HUES64 (cell line): ENCODE data around the gene AMBP. TPM values are rescaled to one million over a fixed set of nuclear protein-coding genes. Genes with fewer than 3 reads are reported as not detected.

Experiments
- H3K27ac ChIP-seq: 2 replicates; pipeline ENCODE4 v1.7.0; 2013; ENCODE audit warnings: low read depth, low read length, inconsistent platforms
- H3K27me3 ChIP-seq: 2 replicates; pipeline ENCODE4 v1.6.1; 2013; ENCODE audit warnings: mild to moderate bottlenecking, low read length; ENCODE audit not compliant: insufficient read depth
- H3K36me3 ChIP-seq: 2 replicates; pipeline ENCODE4 v1.6.1; 2013; ENCODE audit warnings: mild to moderate bottlenecking, low read length; ENCODE audit not compliant: insufficient read depth
- H3K4me1 ChIP-seq: 2 replicates; pipeline ENCODE4 v1.6.1; 2013; ENCODE audit warnings: mild to moderate bottlenecking, low read length, moderate library complexity; ENCODE audit not compliant: insufficient read depth
- H3K4me3 ChIP-seq: 2 replicates; pipeline ENCODE4 v1.5.1; 2013; ENCODE audit warnings: mild to moderate bottlenecking, low read length, moderate library complexity
- H3K9ac ChIP-seq: 2 replicates; pipeline ENCODE4 v1.6.1; 2013; ENCODE audit warnings: mild to moderate bottlenecking, low read depth, low read length
- H3K9me3 ChIP-seq: 2 replicates; pipeline ENCODE4 v1.6.1; 2013; ENCODE audit warnings: low read depth, low read length; ENCODE audit not compliant: insufficient read depth
- WGBS: fragments of 150-250, 120-280 bp; methylation state at CpG from one replicate; pipeline ENCODE4 v1.1.7; 2013; ENCODE audit warnings: missing lambda C conversion rate; 5-methylcytosine and 5-hydroxymethylcytosine counted together
- polyA plus RNA-seq, 2 experiments: library from polyadenylated mRNA; stranded (reverse); fragments of 50-300 nt; gene quantifications; one replicate each; pipeline ENCODE4 v1.2.3, GENCODE V29; 2013

AMBP gene
- polyA plus RNA-seq (2013, experiment 1 of 2) = 2.2 TPM
- 2.5 TPM for polyA plus RNA-seq (2013, experiment 2 of 2)

DNA sequence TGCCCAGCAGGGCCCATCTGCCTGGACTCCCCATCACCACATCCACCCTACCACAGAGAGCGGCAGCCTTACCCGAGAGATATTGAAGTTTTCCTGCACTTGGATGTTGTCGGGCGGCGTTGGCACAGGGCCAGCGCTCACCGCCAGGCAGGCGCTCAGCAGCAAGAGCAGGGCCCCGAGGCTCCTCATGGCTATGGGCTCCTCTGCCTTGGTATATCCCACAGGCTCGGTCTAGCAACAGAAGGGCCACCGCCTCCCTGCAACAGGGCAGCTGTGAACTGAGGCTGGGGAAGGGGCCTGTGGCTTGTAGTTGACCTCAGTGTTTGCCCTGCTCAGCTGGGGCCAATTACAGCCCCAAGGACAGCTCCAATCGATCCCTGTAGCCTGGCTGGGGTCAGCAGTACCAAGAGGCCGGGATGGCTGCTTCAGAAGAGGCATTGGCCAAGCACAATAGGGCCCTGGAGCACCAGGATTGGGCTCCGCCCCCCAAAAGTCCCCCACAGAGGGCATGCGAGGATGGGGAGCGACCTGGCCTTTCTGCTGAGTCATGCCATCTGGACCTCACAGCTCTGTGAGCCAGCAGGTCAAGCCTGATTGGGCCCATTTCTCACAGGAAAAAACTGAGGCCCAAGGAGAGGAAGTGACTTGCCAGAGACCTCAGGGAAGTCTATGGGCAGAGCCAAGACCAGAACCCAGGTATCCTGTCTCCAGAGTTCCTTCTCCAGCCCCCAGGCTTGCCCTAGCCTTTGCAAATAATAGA is at the start of gene AMBP:
TSS of gene AMBP (minus strand) at position 280 of the 760 bp plus-strand sequence. CDS start at position 189, 91 bp downstream.
- 88% methylated on average over 16 of the region's 16 CpGs for WGBS
- H3K9ac ChIP-seq = no peak within 1 kb of the TSS
- no peaks in the 10 kb centered on the region for H3K27me3 ChIP-seq
- H3K9me3 ChIP-seq = no peaks in the 10 kb centered on the region
- no peak within 1 kb of the TSS for H3K27ac ChIP-seq
- H3K36me3 ChIP-seq = no peaks in the 10 kb centered on the region
- no peaks in the 10 kb centered on the region for H3K4me1 ChIP-seq
- H3K4me3 ChIP-seq = no peak within 1 kb of the TSS

DNA sequence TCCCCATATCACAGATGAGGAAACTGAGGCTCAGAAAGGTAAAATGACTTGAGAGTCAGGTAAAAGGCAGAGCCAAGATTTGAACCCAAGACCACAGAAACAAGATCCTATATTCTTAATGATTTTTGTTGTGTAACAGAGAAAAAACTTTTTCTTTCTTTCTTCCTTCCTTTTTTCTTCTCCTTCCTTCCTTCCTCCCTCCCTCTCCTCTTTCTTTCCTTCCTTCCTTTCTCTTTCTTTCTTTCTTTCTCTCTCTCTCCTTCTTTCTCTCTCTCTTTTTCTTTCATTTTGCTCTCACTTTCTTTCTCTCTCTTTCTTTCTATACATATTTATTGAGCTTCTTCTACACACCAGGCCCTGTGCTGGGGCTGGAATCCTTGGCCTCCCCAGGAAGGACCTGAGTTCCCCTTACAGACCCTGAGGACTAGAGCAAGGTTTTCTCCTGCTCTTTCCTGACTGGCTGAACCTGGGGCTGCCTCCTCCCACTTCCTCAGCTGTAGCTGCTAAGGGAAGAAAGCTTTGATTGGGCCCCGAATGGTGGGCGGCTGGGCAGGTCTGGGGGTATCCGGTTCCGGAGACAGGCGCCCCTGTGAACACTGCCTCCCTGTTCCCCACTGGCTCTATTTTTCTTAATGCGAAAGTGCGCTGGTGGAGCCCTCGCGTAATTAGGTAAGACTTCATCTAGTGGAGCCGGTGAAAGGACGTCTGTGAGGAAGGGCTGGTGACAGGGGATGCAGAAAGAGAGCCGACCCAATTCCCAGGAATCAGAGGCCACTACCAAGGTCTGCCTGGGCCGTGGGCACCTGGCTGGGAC is 48.4 kb upstream of the AMBP start:
- no peaks in the 10 kb centered on the region for H3K36me3 ChIP-seq
- no peaks in the 10 kb centered on the region for H3K9me3 ChIP-seq
- H3K9ac ChIP-seq = no peak overlapping the region
- WGBS = 89% methylated on average over 13 of the region's 13 CpGs
- H3K4me1 ChIP-seq = no peaks in the 10 kb centered on the region
- H3K27me3 ChIP-seq = no peaks in the 10 kb centered on the region
- H3K27ac ChIP-seq = no peak overlapping the region
- H3K4me3 ChIP-seq = no peak overlapping the region

DNA sequence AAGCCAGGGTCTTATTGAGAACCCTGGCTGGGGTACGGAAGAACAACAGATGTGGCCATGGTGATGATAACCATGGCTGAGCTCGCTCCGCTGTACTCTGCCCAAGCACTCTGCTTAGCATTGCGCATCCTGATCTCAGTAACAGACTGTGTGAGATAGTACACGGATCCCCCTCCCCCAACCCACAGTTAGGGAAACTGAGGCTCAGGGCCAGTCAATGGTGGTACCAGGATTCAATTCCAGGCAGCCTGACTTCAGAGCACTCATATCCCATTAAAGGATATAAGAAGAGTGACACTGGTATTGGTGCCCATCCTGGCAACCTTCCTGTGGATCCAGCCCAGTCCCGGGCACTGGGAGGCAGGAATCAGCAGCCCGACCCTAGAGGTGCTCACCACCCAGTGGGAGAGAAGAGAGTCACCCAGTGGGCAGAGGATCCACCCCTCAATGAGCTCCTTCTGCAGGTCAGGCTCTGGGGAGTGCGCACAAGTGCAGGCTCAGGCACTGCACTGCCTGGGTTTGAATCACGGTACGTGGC is 47.4 kb upstream of the AMBP start:
- no peak overlapping the region for H3K27ac ChIP-seq
- no peak overlapping the region for H3K4me3 ChIP-seq
- no peaks in the 10 kb centered on the region for H3K4me1 ChIP-seq
- no peaks in the 10 kb centered on the region for H3K9me3 ChIP-seq
- no peak overlapping the region for H3K9ac ChIP-seq
- no peaks in the 10 kb centered on the region for H3K36me3 ChIP-seq
- WGBS = 87% methylated on average over 10 of the region's 10 CpGs
- no peaks in the 10 kb centered on the region for H3K27me3 ChIP-seq

DNA sequence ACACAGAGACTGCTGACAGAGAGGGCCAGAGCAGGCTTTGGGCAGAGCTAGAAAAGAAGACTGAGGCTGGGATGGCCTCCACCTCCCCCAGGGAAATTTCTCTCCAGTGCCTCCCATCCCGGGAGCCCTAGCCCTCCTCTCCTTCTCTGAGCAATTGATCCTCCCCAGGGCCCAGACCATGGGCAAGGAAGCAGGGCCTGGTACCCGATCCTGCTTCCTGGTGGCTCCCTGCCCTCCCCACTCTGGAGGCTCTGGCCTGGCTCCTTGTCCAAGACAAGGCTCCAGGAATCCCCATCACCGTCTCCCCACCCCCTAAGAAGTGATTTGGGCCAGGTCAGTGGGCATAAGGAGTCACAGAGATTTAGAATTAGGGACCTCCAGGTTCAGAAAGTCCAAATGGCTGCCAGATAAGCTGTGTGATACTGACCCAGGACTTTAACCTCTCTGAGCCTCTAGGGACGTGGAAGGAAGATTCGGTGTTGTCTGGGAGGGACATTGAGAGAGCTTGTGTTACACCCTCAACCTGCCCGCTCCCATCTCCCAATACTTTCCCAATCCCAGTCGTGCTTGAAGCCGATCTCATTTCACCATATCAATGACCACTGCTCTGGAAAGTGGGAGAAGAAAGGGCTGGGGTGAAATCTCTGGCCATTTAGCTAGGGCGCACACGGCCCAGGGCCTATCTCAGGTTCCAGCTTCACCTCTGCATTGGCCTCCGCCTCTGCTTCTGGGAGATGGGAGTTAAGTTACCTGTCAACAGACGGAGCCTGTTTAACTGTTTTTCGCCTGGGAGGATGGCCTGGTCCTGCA is 46.8 kb upstream of the AMBP start:
- WGBS = 85% methylated on average over 11 of the region's 13 CpGs
- Histone ChIP-seq H3K9ac (no peak overlapping the region), H3K4me1 (no peaks in the 10 kb centered on the region), H3K27ac (no peak overlapping the region), H3K27me3 (no peaks in the 10 kb centered on the region), H3K9me3 (no peaks in the 10 kb centered on the region), H3K4me3 (no peak overlapping the region), H3K36me3 (no peaks in the 10 kb centered on the region)

DNA sequence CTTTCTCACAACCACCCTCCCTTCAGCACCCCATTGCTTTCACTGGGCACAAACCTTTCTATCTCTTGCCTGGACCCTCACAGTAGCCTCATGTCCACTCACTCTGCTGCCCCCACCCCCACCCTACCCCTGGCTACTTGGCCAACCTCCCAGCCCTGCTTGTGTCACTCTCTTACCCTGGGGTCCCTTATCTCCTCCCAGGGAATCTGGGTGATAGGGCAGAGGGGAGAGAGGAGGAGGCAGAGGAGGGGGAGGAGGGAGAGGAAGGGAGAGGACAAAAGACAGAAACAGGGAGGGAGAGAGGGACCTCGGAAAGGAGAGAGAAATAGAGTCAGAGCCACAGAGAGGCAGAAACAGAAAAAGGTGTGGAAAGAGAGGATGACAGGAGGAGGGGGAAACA is 46.0 kb upstream of the AMBP start:
- Histone ChIP-seq H3K4me3 (no peak overlapping the region), H3K27me3 (no peaks in the 10 kb centered on the region), H3K4me1 (no peaks in the 10 kb centered on the region), H3K36me3 (no peaks in the 10 kb centered on the region), H3K9ac (no peak overlapping the region), H3K9me3 (no peaks in the 10 kb centered on the region), H3K27ac (no peak overlapping the region)
- 58% methylated on average over 1 of the region's 1 CpG for WGBS

DNA sequence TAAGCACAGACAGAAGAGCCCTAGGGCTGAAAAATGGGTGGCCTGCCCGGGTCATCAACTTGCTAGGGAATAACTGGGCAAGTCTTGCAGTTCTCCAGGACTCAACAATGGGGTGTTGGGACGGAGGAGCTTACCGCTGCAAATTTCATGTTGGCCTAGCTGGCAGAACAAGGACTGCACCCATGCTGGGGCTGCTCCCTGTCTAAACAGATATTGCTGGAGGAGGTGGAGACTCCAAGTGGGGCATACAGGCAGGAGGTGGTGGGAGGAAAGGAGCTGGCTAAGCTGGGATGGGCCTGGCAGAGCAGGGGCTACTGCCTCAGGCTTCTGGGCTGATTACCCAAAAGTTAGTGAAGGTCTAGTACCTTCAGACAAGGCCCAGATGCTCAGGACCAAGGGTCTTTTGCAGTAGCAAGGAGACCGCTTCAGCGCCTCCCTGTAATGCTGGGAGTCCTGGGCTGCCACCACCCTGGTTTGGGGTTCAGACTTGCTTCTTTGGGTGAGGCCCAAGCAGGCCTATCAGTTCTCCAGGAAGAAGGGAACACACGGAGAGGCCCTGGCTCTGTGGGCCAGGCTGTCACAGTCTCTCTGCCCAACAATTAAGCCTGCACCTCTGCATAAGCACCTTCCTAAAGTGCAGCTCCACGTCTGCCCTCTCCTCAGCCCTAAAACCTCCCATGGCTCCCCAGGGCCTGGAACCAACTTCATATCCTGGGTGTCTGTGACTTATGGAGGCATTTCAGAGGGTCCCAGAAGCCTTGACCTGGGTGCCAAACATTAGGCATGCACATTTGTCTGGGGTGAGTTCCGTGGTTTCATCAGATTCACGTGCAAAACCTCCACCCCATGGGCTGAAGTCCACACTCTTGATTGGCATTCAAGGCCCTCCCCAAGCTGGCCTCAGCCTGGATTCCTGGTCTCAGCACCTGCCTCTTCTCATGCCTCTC is 45.2 kb upstream of the AMBP start:
- 87% methylated on average over 9 of the region's 9 CpGs for WGBS
- H3K9me3 ChIP-seq = no peaks in the 10 kb centered on the region
- H3K27me3 ChIP-seq = no peaks in the 10 kb centered on the region
- no peak overlapping the region for H3K4me3 ChIP-seq
- no peak overlapping the region for H3K9ac ChIP-seq
- H3K36me3 ChIP-seq = no peaks in the 10 kb centered on the region
- H3K4me1 ChIP-seq = 0 out of 2 replicates have a peak, but pooled peaks cover 2% of the 10 kb centered on the region
- H3K27ac ChIP-seq = no peak overlapping the region

DNA sequence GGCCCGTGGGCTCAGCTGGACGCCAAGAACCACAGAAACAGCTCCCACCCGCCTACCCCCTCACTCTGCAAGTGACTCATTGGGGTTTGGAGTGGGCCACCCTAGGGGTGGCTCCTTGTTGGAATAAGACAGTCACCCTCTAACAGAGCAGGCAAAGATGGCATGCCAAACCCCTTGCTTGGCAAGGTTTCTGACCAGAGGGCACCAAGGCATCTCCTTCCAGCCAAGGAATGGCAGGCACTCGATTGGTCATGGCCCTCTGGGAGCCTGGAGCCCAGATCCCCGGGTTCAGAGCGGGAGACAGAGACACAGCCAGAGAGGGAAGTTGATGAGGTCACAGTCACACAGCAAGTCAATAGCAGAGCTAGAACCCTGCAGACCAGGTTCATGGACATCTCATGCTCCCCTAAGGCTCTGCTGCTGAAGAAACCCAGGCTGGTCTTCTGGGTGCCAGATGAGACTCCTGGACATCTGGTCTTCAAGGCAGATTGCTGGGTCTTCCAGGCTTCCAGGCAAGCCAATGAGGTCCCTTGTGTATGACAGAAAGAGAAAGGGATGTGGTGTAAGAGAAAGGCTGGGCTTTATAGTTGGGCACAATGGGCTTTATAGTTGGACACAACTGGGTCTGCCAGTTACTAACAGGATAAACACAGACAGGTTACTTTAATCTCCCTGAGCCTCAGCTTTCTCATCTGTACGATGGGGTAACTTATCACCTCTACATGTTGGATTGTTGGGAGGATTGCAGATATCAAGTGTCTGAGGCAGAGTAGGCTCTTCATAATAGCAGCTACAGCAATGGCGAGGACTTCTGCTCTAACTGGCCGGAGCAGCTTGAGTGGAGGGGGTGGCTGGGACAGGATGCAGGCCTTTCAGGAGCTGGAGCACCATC is 44.3 kb upstream of the AMBP start:
- 84% methylated on average over 9 of the region's 9 CpGs for WGBS
- no peaks in the 10 kb centered on the region for H3K9me3 ChIP-seq
- no peak overlapping the region for H3K9ac ChIP-seq
- no peaks in the 10 kb centered on the region for H3K36me3 ChIP-seq
- H3K4me3 ChIP-seq = no peak overlapping the region
- H3K27me3 ChIP-seq = no peaks in the 10 kb centered on the region
- H3K27ac ChIP-seq = no peak overlapping the region
- H3K4me1 ChIP-seq = 0 out of 2 replicates have a peak, but pooled peaks cover 2% of the 10 kb centered on the region

DNA sequence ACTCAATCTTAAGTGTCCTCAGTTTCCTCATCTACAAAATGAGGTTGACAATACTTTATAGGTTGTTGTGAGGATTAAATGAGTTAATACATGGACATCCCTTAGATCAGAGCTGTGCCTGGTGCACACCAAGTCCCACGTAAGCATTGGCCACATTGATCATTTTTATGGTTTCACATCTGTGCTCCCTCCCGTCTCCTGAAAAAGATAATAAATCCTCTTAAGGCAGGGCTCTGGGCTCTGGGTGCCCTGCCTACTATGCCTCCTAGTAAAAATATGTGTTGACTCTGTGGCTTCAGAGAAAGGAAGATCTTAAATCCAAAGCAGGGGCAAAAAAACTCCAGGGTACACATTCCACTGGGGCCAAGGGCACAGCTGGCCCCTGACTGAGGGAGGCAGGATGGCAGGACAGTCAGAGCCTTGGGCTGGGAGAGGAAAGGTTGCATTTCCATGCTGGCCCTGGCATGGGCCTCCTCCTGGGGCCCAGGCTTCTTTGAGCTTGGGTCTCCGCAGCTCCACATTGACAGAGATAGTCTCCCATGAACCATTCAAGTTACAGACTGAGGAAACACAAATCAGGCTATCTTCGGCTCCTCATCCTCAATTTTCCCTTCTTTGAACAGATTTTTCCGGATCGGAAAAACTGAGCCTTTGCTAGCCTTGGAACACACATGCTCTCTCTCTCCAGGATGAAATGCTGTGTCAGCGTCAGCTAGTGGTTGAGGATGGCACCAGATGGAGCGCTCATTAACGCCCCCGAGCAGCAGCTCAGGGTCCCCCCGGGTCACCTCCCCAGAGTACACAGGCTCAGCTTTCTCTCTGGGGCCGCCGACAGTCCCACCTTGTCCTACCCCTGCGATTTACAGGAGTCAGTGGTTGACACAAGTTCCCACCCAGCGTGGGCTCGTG is 43.4 kb upstream of the AMBP start:
- no peak overlapping the region for H3K27ac ChIP-seq
- no peaks in the 10 kb centered on the region for H3K36me3 ChIP-seq
- no peaks in the 10 kb centered on the region for H3K9me3 ChIP-seq
- H3K4me3 ChIP-seq = no peak overlapping the region
- H3K4me1 ChIP-seq = 0 out of 2 replicates have a peak, but pooled peaks cover 2% of the 10 kb centered on the region
- no peak overlapping the region for H3K9ac ChIP-seq
- WGBS = 94% methylated on average over 16 of the region's 16 CpGs
- H3K27me3 ChIP-seq = no peaks in the 10 kb centered on the region
